HEK293T (cell line): Measurements from ENCODE around the gene OXSR1.

Experiments used
- CTCF ChIA-PET: fragments of 350-600 bp; formaldehyde crosslinking; extraction: SDS; loops from one replicate; lab custom pipeline; 2021; ENCODE audit warnings: antibody characterized with exemption, inconsistent platforms; lab: Yijun Ruan, JAX
- POLR2A ChIA-PET: fragments of 350-600 bp; formaldehyde crosslinking; extraction: SDS; loops from one replicate; lab custom pipeline; 2020; ENCODE audit warnings: antibody characterized with exemption, inconsistent platforms; lab: Yijun Ruan, JAX
- DNase-seq: peaks from one replicate; pipeline ENCODE4 v3.0.0; 2012; ENCODE audit warnings: mixed read lengths; ENCODE audit errors: extremely low spot score
- BHLHE40 ChIP-seq: fragments of 450-650 bp; IDR thresholded peaks from 2 replicates; pipeline ENCODE4 v1.6.1; 2016; ENCODE audit warnings: mild to moderate bottlenecking, moderate library complexity, borderline replicate concordance
- CTBP1 ChIP-seq: fragments of 450-650 bp; IDR thresholded peaks from 2 replicates; pipeline ENCODE4 v1.6.1; 2016; ENCODE audit warnings: borderline replicate concordance
- ELF4 ChIP-seq: fragments of 450-650 bp; IDR thresholded peaks from 2 replicates; pipeline ENCODE4 v1.6.1; 2017; ENCODE audit warnings: antibody characterized with exemption
- FOXK2 ChIP-seq: fragments of 450-650 bp; IDR thresholded peaks from 2 replicates; pipeline ENCODE4 v1.6.1; 2016; ENCODE audit warnings: mild to moderate bottlenecking
- LEF1 ChIP-seq: fragments of 450-650 bp; IDR thresholded peaks from 2 replicates; pipeline ENCODE4 v1.6.1; 2017; ENCODE audit warnings: mild to moderate bottlenecking, borderline replicate concordance
- NFRKB ChIP-seq: fragments of 450-650 bp; IDR thresholded peaks from 2 replicates; pipeline ENCODE4 v1.6.1; 2016; ENCODE audit warnings: mild to moderate bottlenecking, moderate library complexity
- PKNOX1 ChIP-seq: fragments of 450-650 bp; IDR thresholded peaks from 2 replicates; pipeline ENCODE4 v1.6.1; 2016
- SUZ12 ChIP-seq: fragments of 450-650 bp; IDR thresholded peaks from 2 replicates; pipeline ENCODE4 v1.6.1; 2016; ENCODE audit warnings: mild to moderate bottlenecking
- TARDBP ChIP-seq: fragments of 450-650 bp; IDR thresholded peaks from 2 replicates; pipeline ENCODE4 v1.6.1; 2016
- ZNF384 ChIP-seq: fragments of 450-650 bp; IDR thresholded peaks from 2 replicates; pipeline ENCODE4 v1.6.1; 2016

OXSR1 gene

GRCh38 chr3:38297947-38298711 lies 132.8 kb downstream of the OXSR1 start:
- POLR2A ChIA-PET = no interaction called here
- peak; percentile 11 for DNase-seq
- CTCF ChIA-PET = interaction anchor here (0.6 to 1.5 kb wide), 6 partner anchors 24 to 181 kb away, joined by 3 to 4 read pairs (median 3); partner anchors contain the start of gene OXSR1

More at GRCh38 chr3:38297947-38298711, 132.8 kb downstream of the OXSR1 start:
- TF ChIP-seq SUZ12 (no peak), ZNF384 (no peak), NFRKB (no peak), CTBP1 (no peak), PKNOX1 (no peak), BHLHE40 (no peak), FOXK2 (no peak), LEF1 (no peak), ELF4 (no peak), TARDBP (no peak)
